Peyer's patch (tissue), 4 donors: Measurements from ENCODE around the gene PCBP3. TPM values are rescaled to one million over a fixed set of nuclear protein-coding genes. Genes with fewer than 3 reads are reported as not detected.
A peak's percentile ranks its signal among the peaks of the same experiment; 100 is the strongest.

Experiments
- DNase-seq, 3 donors: peaks; one replicate each; pipeline ENCODE4 v3.0.0-alpha.2; 2017 to 2019
- H3K27ac ChIP-seq, 4 donors: fragments of 200-600 bp; sonication (generic); one replicate each; pipeline ENCODE4 v1.5.1; 2016 to 2019
- H3K27me3 ChIP-seq, 2 donors: fragments of 200-600 bp; sonication (generic); one replicate each; pipeline ENCODE4 v1.5.1; 2019
- H3K36me3 ChIP-seq, 3 donors: fragments of 200-600 bp; sonication (generic); one replicate each; pipeline ENCODE4 v1.5.1; 2016 to 2019
- H3K4me1 ChIP-seq, 4 donors: fragments of 200-600 bp; sonication (generic); one replicate each; pipeline ENCODE4 v1.5.1; 2016 to 2019
- H3K4me3 ChIP-seq, 4 donors: fragments of 200-600 bp; sonication (generic); 1 replicate in 3 of 4; 2 replicates in 1 of 4; pipeline ENCODE4 v1.5.1; 2016 to 2019; ENCODE audit warnings: mild to moderate bottlenecking in 1 of 4
- H3K9me3 ChIP-seq, 4 donors: fragments of 200-600 bp; sonication (generic); one replicate each; pipeline ENCODE4 v1.5.1; 2016 to 2019; ENCODE audit warnings: mild to moderate bottlenecking in 1 of 4
- CTCF ChIP-seq, 6 experiments: fragments of 450-650 bp in 4 of 6; fragments of 200-600 bp in 2 of 6; sonication (generic) in 1 of 6; IDR thresholded peaks; one replicate each; pipeline ENCODE4 v1.5.1; 2017 to 2019; ENCODE audit warnings: antibody characterized with exemption in 6 of 6, mild to moderate bottlenecking in 3 of 6, moderate library complexity in 1 of 6
- POLR2A ChIP-seq, 2 donors: fragments of 450-650 bp; IDR thresholded peaks; one replicate each; pipeline ENCODE4 v1.5.1; 2017; ENCODE audit warnings: antibody characterized with exemption in 2 of 2, mild to moderate bottlenecking in 2 of 2, moderate library complexity in 2 of 2
- total RNA-seq, 4 donors: library from RNA; depleted of rRNA; stranded (reverse); fragments of >200 nt; gene quantifications; one replicate each; pipeline ENCODE4 v1.1.0, GENCODE V29; 2016

The PCBP3 gene
- total RNA-seq, 4 donors from 2014 or later, result 1.1 to 6.0 (median 4.4) TPM; not detected in 1

GRCh38 chr21:45947296-45947695 is 303.8 kb downstream of the PCBP3 start:
- H3K4me3 ChIP-seq, result no peak overlapping the region
- H3K36me3 ChIP-seq, result no peaks in the 10 kb centered on the region
- no peak for DNase-seq
- H3K4me1 ChIP-seq, result no peaks in the 10 kb centered on the region
- no peak for TF ChIP-seq CTCF (IDR thresholded peaks at IDR 0.05)
- TF ChIP-seq POLR2A (IDR thresholded peaks at IDR 0.05), result no peak
- H3K9me3 ChIP-seq, result no peaks in the 10 kb centered on the region
- no peak overlapping the region for H3K27ac ChIP-seq
- H3K27me3 ChIP-seq, result no peaks in the 10 kb centered on the region

GRCh38 chr21:45947716-45948255 is 304.3 kb downstream of the PCBP3 start:
- Histone ChIP-seq H3K4me3 (no peak overlapping the region), H3K36me3 (no peaks in the 10 kb centered on the region), H3K9me3 (no peaks in the 10 kb centered on the region), H3K27ac (no peak overlapping the region), H3K27me3 (no peaks in the 10 kb centered on the region), H3K4me1 (no peaks in the 10 kb centered on the region)
- TF ChIP-seq CTCF (IDR thresholded peaks at IDR 0.05), result no peak
- TF ChIP-seq POLR2A (IDR thresholded peaks at IDR 0.05), result no peak
- no peak for DNase-seq

- DNase-seq, result no peak
- H3K9me3 ChIP-seq, result no peaks in the 10 kb centered on the region
- H3K4me3 ChIP-seq, result no peak overlapping the region
- no peaks in the 10 kb centered on the region for H3K27me3 ChIP-seq
- no peaks in the 10 kb centered on the region for H3K4me1 ChIP-seq
- H3K27ac ChIP-seq, result no peak overlapping the region
- no peaks in the 10 kb centered on the region for H3K36me3 ChIP-seq
- TF ChIP-seq CTCF (IDR thresholded peaks at IDR 0.05) (no peak), POLR2A (IDR thresholded peaks at IDR 0.05) (no peak)
These were observed 305.1 kb downstream of the PCBP3 start for GRCh38 chr21:45948576-45949141.

GRCh38 chr21:45949928-45950739 is 306.6 kb downstream of the PCBP3 start:
- Histone ChIP-seq H3K9me3 (no peaks in the 10 kb centered on the region), H3K27me3 (no peaks in the 10 kb centered on the region), H3K27ac (no peak overlapping the region), H3K36me3 (no peaks in the 10 kb centered on the region), H3K4me3 (no peak overlapping the region), H3K4me1 (no peaks in the 10 kb centered on the region)
- peak in 1 of 3 donors; percentile 42 for DNase-seq
- no peak for TF ChIP-seq POLR2A (IDR thresholded peaks at IDR 0.05)
- TF ChIP-seq CTCF (IDR thresholded peaks at IDR 0.05), result no peak

GRCh38 chr21:45950740-45951515 is 307.4 kb downstream of the PCBP3 start:
- no peak overlapping the region for H3K27ac ChIP-seq

More at GRCh38 chr21:45950740-45951515, 307.4 kb downstream of the PCBP3 start:
- H3K4me1 ChIP-seq, result no peaks in the 10 kb centered on the region
- no peaks in the 10 kb centered on the region for H3K36me3 ChIP-seq
- no peaks in the 10 kb centered on the region for H3K27me3 ChIP-seq
- no peak for TF ChIP-seq POLR2A (IDR thresholded peaks at IDR 0.05)
- no peak for TF ChIP-seq CTCF (IDR thresholded peaks at IDR 0.05)
- H3K9me3 ChIP-seq, result no peaks in the 10 kb centered on the region
- DNase-seq, result peak in 1 of 3 donors; percentile 43
- no peak overlapping the region for H3K4me3 ChIP-seq
